SKM-1 (cell line): Measurements from ENCODE around the gene KLHL29.

Experiments used
- DNase-seq: peaks from one replicate; lab custom pipeline; 2025; ENCODE audit not compliant: unreplicated experiment; lab: John Stamatoyannopoulos, UW

KLHL29 gene

DNA sequence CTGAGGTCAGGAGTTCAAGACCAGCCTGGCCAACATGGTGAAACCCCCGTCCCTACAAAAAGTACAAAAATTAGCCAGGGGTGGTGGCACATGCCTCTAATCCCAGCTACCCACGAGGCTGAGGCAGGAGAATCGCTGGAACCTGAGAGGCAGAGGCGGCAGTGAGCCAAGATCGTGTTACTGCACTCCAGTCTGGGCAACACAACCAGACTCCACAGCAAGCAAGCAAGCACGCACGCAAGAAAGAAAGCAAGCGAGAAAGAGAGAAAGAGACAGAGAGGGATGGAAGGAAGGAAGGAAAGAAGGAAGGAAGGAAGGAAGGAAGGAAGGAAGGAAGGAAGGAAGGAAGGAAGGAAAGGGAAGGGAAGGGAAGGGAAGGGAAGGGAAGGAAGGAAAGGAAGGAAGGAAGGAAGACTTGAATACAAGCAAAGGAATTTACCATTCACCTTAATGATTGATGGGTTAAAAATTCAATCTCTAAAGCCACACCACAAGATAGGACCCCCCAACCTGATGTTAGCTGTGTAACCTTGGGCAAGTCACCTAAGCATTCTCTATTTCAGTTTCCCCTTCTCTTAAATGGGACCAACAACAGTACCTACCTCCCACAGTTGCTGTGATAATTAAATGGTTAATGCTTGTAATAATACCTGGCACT lies 360.2 kb downstream of the KLHL29 start:
- no peak for DNase-seq

GRCh38 chr2:23745726-23746105 lies 360.7 kb downstream of the KLHL29 start:
- no peak for DNase-seq

- no peak for DNase-seq
Measured at GRCh38 chr2:23746141-23746863, 361.3 kb downstream of the KLHL29 start.

DNA sequence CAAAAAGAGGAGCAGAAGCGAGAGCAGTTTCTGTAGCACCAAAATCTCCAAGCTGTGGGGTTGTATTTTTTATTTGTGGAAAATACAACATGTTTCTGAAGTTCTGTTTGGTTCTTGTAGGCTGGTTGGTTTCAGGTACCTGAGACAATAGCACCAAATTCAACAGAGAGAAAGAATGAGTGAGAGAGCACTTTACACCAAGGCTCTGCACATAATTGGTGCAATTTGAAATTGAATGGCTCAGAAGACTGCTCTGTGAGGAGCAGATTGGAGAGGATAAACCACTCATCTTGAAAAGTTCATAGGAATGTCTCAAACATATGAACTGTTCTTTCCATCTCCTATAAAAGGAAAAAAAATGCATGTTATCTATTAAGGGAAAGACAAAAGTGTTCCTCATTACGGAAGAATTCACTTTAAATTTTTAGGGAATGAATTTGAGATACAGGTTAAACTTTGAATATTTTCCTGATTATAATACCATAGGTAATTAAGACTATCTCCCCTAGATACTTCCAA lies 366.8 kb downstream of the KLHL29 start:
- DNase-seq: no peak

- no peak for DNase-seq
Measured at GRCh38 chr2:23753291-23754010, 368.5 kb downstream of the KLHL29 start.

- DNase-seq: no peak
Measured at GRCh38 chr2:23754970-23755369, 370.0 kb downstream of the KLHL29 start.

DNA sequence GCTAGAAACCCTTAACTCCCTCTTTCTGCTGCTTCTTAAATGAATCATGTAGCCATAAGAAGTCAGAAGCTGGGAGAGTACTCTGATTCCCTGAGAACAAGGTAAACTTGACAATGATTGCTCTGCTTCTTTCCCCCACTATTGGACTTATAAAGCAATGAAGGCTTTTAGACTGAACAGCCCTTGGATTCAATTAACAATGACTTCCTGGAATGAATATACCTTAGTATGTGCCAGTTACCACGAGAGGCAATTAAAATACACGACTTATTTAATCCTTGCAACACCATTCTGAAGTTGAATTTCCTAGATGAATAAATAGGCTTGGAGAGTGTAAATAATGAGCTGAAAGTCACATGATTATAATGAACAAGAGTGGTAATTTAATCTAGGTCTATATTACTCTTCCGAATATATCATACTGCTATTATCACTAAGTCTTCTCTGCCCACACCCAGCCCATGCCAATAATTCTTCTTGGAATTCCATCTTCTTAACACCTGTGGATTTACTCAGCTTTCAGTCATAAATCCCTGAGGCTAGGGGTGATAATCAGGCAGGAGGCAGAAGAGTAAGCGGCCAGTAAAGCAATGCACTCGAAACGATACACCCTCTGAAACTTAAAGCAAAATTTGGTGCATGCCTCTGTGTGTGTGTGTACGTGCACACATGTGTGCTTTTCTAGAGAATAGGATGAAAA lies 371.8 kb downstream of the KLHL29 start:
- DNase-seq: no peak

- DNase-seq: no peak
Measured at GRCh38 chr2:23757686-23758433, 372.9 kb downstream of the KLHL29 start.
